COLO668 (cell line): ENCODE results near the gene C11orf16.
"Not testable (repeated sequence)": the region's sequence is repeated elsewhere in the genome, so short reads cannot be mapped to it uniquely, and the experiment has no call there.

Source experiments
- DNase-seq: peaks from one replicate; lab custom pipeline; 2025; ENCODE audit not compliant: unreplicated experiment; lab: John Stamatoyannopoulos, UW

The C11orf16 gene

GRCh38 chr11:8932564-8933180 lies at the start of gene C11orf16:
C11orf16 (minus strand) TSS chr11:8932947; CDS start chr11:8932308, 639 bp downstream.
- DNase-seq, result peak; percentile 22

- no peak for DNase-seq
These were observed 47.7 kb upstream of the C11orf16 start for GRCh38 chr11:8980485-8980884.

- not testable (repeated sequence) for DNase-seq
These were observed 46.6 kb upstream of the C11orf16 start for GRCh38 chr11:8979365-8979764.

GRCh38 chr11:8973121-8973520 lies 40.4 kb upstream of the C11orf16 start:
- no peak for DNase-seq

GRCh38 chr11:8971924-8972316 lies 39.2 kb upstream of the C11orf16 start:
- DNase-seq, result no peak

GRCh38 chr11:8971196-8971923 lies 38.6 kb upstream of the C11orf16 start:
- no peak for DNase-seq

- DNase-seq, result no peak
These were observed 34.4 kb upstream of the C11orf16 start for GRCh38 chr11:8967184-8967583.

GRCh38 chr11:8964324-8965320 lies 31.9 kb upstream of the C11orf16 start, which contains the start of gene TMEM9B:
TMEM9B (minus strand) TSS chr11:8964442; CDS start chr11:8964313, 129 bp downstream.
- peak; percentile 95 for DNase-seq

GRCh38 chr11:8963569-8964323 lies 31.0 kb upstream of the C11orf16 start:
- peak; percentile 88 for DNase-seq

GRCh38 chr11:8962841-8963240 lies 30.1 kb upstream of the C11orf16 start:
- DNase-seq, result no peak

- DNase-seq, result no peak
These were observed 28.7 kb upstream of the C11orf16 start for GRCh38 chr11:8961401-8961800.

GRCh38 chr11:8959546-8960166 lies 26.9 kb upstream of the C11orf16 start:
- DNase-seq, result peak; percentile 19

GRCh38 chr11:8956860-8957259 lies 24.1 kb upstream of the C11orf16 start:
- DNase-seq, result no peak

- no peak for DNase-seq
These were observed 16.1 kb upstream of the C11orf16 start for GRCh38 chr11:8948886-8949285.

GRCh38 chr11:8947230-8947943 lies 14.6 kb upstream of the C11orf16 start:
- no peak for DNase-seq

- no peak for DNase-seq
These were observed 9.8 kb upstream of the C11orf16 start, which contains the start of gene ASCL3 for GRCh38 chr11:8942518-8943066. ASCL3 (minus strand) TSS chr11:8943016; CDS start chr11:8938161, 4,855 bp downstream.

- no peak for DNase-seq
These were observed 8.8 kb upstream of the C11orf16 start for GRCh38 chr11:8941341-8942103.

GRCh38 chr11:8937659-8938058 lies 4.9 kb upstream of the C11orf16 start:
- no peak for DNase-seq
